Pancreas (tissue), 10 donors: Measurements from ENCODE around the gene SP6. TPM values are rescaled to one million over a fixed set of nuclear protein-coding genes. Genes with fewer than 3 reads are reported as not detected.
A peak's percentile ranks its signal among the peaks of the same experiment; 100 is the strongest.

ENCODE experiments used
- ATAC-seq, 4 donors: fragments of 200-7000 bp; cut with Tn5 transposase; one replicate each; pipeline versions ENCODE4 v1.8.0 to v1.9.1; 2020; ENCODE audit warnings: mild to moderate bottlenecking in 4 of 4, moderate library complexity in 4 of 4
- DNase-seq, 6 donors: peaks; one replicate each; pipeline ENCODE4 v3.0.0-alpha.2; 2020
- FAIRE-seq: peaks from 2 replicates; lab custom pipeline; 2012; peaks lifted over from hg19 to GRCh38; lab: Jason Lieb, UNC
- H3K27ac ChIP-seq, 4 donors: fragments of 200-600 bp; sonication (generic); 1 replicate in 3 of 4; 2 replicates in 1 of 4; pipeline versions ENCODE4 v1.5.0 to v1.8.0; 2020
- H3K27me3 ChIP-seq, 4 donors: fragments of 200-600 bp; one replicate each; pipeline ENCODE4 v1.8.0; 2021
- H3K36me3 ChIP-seq, 3 donors: fragments of 200-600 bp; sonication (generic) in 1 of 3; one replicate each; pipeline versions ENCODE4 v1.5.0 to v1.8.0; 2020 to 2021
- H3K4me1 ChIP-seq, 3 donors: fragments of 200-600 bp; one replicate each; pipeline ENCODE4 v1.8.0; 2021
- H3K4me3 ChIP-seq, 4 donors: fragments of 200-600 bp; sonication (generic) in 2 of 4; one replicate each; pipeline versions ENCODE4 v1.5.0 to v1.8.0; 2020 to 2021
- H3K9me3 ChIP-seq, 4 donors: fragments of 200-600 bp; one replicate each; pipeline ENCODE4 v1.8.0; 2021
- WGBS, 2 donors: extraction: QIAGEN DNeasy Blood & Tissue Kit; methylation state at CpG; one replicate each; pipeline ENCODE4 v1.1.7; 2013; 5-methylcytosine and 5-hydroxymethylcytosine counted together
- intact Hi-C, 3 donors: fragments of 100-400 bp; cut with DNase I; formaldehyde crosslinking; loops; one replicate each; pipeline versions ENCODE4 v1.11.1 to v1.14.2; 2022
- polyA plus RNA-seq, 2 donors: library from polyadenylated mRNA; stranded (reverse); fragments of 200-250 nt; gene quantifications; one replicate each; pipeline ENCODE4 v1.2.3, GENCODE V29; 2013
- total RNA-seq, 6 donors: library from RNA; stranded (reverse); fragmentation: NEBNext Ultra II Directional in 4 of 6; extraction: Animal tissue kit (Norgen Biotek cat#: 25700) in 4 of 6; gene quantifications; one replicate each; pipeline versions ENCODE4 v1.2.1 to v1.2.4, GENCODE V29; 2021 to 2023
- TF ChIP-seq, protein P1 (sequence below), 4 donors: fragments of 200-600 bp; sonication (generic) in 3 of 4; IDR thresholded peaks; one replicate each; pipeline versions ENCODE4 v1.5.0 to v1.8.0; 2021; ENCODE audit warnings: antibody characterized with exemption in 4 of 4
- donor health status: healthy with polysubstance abuse.
- donor health status: DM: no; HTN: no; CAD: no; lungs with moderate emphysema.
- donor health status: DM: no; HTN: no; CAD: no.
- donor health status: control.
- donor health status: control.
- donor health status: Bipolar disorder and iron deficiency.
- donor health status: DM: yes; HTN: yes; CAD: no.
- donor health status: DM: no; HTN: no; CAD: no.
- donor health status: DM: no; HTN: no; CAD: no.
- donor health status: DM: yes; HTN: yes; CAD: no.

SP6 gene
- total and polyA plus RNA-seq, 8 donors: 0.12 to 0.56 (median 0.22) TPM

- no peak for DNase-seq
- 73 to 83% methylated on average over 3 of the region's 3 CpGs for WGBS, 2 donors
- Histone ChIP-seq H3K9me3 (no peaks in the 10 kb centered on the region), H3K4me1 (peaks cover 10 to 11% (median 10%) of the 10 kb centered on the region in 3 donors), H3K27ac (no peak overlapping the region), H3K36me3 (peaks cover 0 to 26% (median 11%) of the 10 kb centered on the region in 3 donors), H3K27me3 (no peaks in the 10 kb centered on the region), H3K4me3 (no peak overlapping the region)
- no peak for ATAC-seq
- no peak for FAIRE-seq
- intact Hi-C loops: loop anchor here in 1 of 3 donors (10.0 kb wide), 1 partner anchor 110 kb away; the partner anchor contains the start of gene TBKBP1
- TF ChIP-seq, protein P1, sequence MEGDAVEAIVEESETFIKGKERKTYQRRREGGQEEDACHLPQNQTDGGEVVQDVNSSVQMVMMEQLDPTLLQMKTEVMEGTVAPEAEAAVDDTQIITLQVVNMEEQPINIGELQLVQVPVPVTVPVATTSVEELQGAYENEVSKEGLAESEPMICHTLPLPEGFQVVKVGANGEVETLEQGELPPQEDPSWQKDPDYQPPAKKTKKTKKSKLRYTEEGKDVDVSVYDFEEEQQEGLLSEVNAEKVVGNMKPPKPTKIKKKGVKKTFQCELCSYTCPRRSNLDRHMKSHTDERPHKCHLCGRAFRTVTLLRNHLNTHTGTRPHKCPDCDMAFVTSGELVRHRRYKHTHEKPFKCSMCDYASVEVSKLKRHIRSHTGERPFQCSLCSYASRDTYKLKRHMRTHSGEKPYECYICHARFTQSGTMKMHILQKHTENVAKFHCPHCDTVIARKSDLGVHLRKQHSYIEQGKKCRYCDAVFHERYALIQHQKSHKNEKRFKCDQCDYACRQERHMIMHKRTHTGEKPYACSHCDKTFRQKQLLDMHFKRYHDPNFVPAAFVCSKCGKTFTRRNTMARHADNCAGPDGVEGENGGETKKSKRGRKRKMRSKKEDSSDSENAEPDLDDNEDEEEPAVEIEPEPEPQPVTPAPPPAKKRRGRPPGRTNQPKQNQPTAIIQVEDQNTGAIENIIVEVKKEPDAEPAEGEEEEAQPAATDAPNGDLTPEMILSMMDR (IDR thresholded peaks at IDR 0.05): no peak
Observed at GRCh38 chr17:47804461-47804860, 46.5 kb downstream of the SP6 start.

DNA sequence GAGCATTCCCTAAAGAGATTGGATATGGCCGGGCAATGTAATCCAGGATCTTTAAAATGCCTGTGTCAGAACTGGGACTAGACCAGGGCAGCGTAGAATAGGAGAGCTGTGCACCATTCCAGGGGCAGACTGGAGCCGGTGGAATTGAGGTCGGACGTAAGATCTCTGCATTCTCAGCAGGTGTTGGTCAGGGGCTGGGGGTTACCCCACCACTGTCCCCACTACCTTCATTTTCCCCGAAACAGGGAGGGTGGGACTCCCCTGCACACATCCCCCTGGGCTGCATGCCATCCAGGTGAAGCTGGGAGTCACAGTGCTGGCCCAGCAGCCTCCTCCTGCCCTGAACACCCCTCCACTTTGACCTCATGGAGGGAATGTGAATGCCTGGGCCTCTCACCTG, 47.2 kb downstream of the SP6 start:
- WGBS, 2 donors: 70 to 85% methylated on average over 6 of the region's 6 CpGs
- H3K36me3 ChIP-seq: peaks cover 0 to 23% (median 11%) of the 10 kb centered on the region in 3 donors
- H3K27ac ChIP-seq: no peak overlapping the region
- ATAC-seq (no peak), DNase-seq (no peak), FAIRE-seq (no peak)
- TF ChIP-seq, protein P1 (IDR thresholded peaks at IDR 0.05): no peak
- H3K9me3 ChIP-seq: no peaks in the 10 kb centered on the region
- no peaks in the 10 kb centered on the region for H3K27me3 ChIP-seq
- no peak overlapping the region for H3K4me3 ChIP-seq
- intact Hi-C loops: loop anchor here in 1 of 3 donors (10.0 kb wide), 1 partner anchor 109 kb away; the partner anchor contains the start of gene TBKBP1
- H3K4me1 ChIP-seq: peaks cover 3 to 4% (median 3%) of the 10 kb centered on the region in 3 donors

GRCh38 chr17:47803201-47803600, 47.8 kb downstream of the SP6 start:
- no peaks in the 10 kb centered on the region for H3K27me3 ChIP-seq
- intact Hi-C loops: loop anchor here in 1 of 3 donors (10.0 kb wide), 1 partner anchor 108 kb away; the partner anchor contains the start of gene TBKBP1
- no peaks in the 10 kb centered on the region for H3K9me3 ChIP-seq
- ATAC-seq (no peak), FAIRE-seq (no peak), DNase-seq (no peak)
- H3K36me3 ChIP-seq: peaks cover 0 to 18% (median 6%) of the 10 kb centered on the region in 3 donors
- TF ChIP-seq, protein P1 (IDR thresholded peaks at IDR 0.05): no peak
- no peak overlapping the region for H3K4me3 ChIP-seq
- 46 to 60% methylated on average over 5 of the region's 5 CpGs for WGBS, 2 donors
- H3K27ac ChIP-seq: no peak overlapping the region
- H3K4me1 ChIP-seq: no peaks in the 10 kb centered on the region

- ATAC-seq (peak; percentile 76 to 93 (median 88)), FAIRE-seq (no peak), DNase-seq (peak in 2 of 6 donors; percentile 52 to 59)
- Histone ChIP-seq H3K4me3 (no peak overlapping the region), H3K36me3 (peaks cover 0 to 11% (median 3%) of the 10 kb centered on the region in 3 donors), H3K4me1 (no peaks in the 10 kb centered on the region), H3K27ac (no peak overlapping the region), H3K9me3 (no peaks in the 10 kb centered on the region), H3K27me3 (no peaks in the 10 kb centered on the region)
- WGBS, 2 donors: 27 to 28% methylated on average over 9 of the region's 9 CpGs
- TF ChIP-seq, protein P1 (IDR thresholded peaks at IDR 0.05): peak in 3 of 4 donors; percentile 42 to 47 (median 42)
- intact Hi-C loops: loop anchor here in 1 of 3 donors (10.0 kb wide), 1 partner anchor 108 kb away; the partner anchor contains the start of gene TBKBP1
Observed at GRCh38 chr17:47802341-47803022, 48.5 kb downstream of the SP6 start.
